Esophagus squamous epithelium (tissue), 5 donors: ENCODE data around the gene DIRAS2. TPM values are rescaled to one million over a fixed set of nuclear protein-coding genes. Genes with fewer than 3 reads are reported as not detected.
A peak's percentile ranks its signal among the peaks of the same experiment; 100 is the strongest.

ENCODE experiments used
- DNase-seq: peaks from one replicate; lab custom pipeline; 2025; lab: John Stamatoyannopoulos, UW
- H3K27ac ChIP-seq, 4 donors: fragments of 200-600 bp; sonication (generic); one replicate each; pipeline ENCODE4 v1.5.1; 2016 to 2019; ENCODE audit warnings: mild to moderate bottlenecking in 1 of 4
- H3K27me3 ChIP-seq, 4 donors: fragments of 200-600 bp; sonication (generic); 1 replicate in 3 of 4; 2 replicates in 1 of 4; pipeline versions ENCODE4 v1.5.1 to v1.6.0; 2017 to 2021; ENCODE audit warnings: antibody characterized with exemption in 1 of 4
- H3K36me3 ChIP-seq, 3 donors: fragments of 200-600 bp; sonication (generic); one replicate each; pipeline ENCODE4 v1.5.1; 2016 to 2019
- H3K4me1 ChIP-seq, 3 donors: fragments of 200-600 bp; sonication (generic); one replicate each; pipeline ENCODE4 v1.5.1; 2017 to 2019
- H3K4me3 ChIP-seq, 4 donors: fragments of 200-600 bp; sonication (generic); 1 replicate in 3 of 4; 2 replicates in 1 of 4; pipeline ENCODE4 v1.5.1; 2016 to 2019; ENCODE audit warnings: mild to moderate bottlenecking in 2 of 4, moderate library complexity in 1 of 4
- H3K9me3 ChIP-seq, 3 donors: fragments of 200-600 bp; sonication (generic); one replicate each; pipeline ENCODE4 v1.5.1; 2016 to 2019
- CTCF ChIP-seq, 6 experiments: fragments of 450-650 bp in 4 of 6; fragments of 200-600 bp in 2 of 6; sonication (generic) in 2 of 6; IDR thresholded peaks; one replicate each; pipeline ENCODE4 v1.5.1; 2016 to 2019; ENCODE audit warnings: antibody characterized with exemption in 6 of 6, mild to moderate bottlenecking in 4 of 6, moderate library complexity in 4 of 6
- POLR2A ChIP-seq, 4 donors: fragments of 450-650 bp; IDR thresholded peaks; one replicate each; pipeline ENCODE4 v1.6.1; 2017; ENCODE audit warnings: antibody characterized with exemption in 4 of 4, mild to moderate bottlenecking in 4 of 4, moderate library complexity in 3 of 4
- WGBS, 2 donors: methylation state at CpG; one replicate each; pipeline ENCODE4 v1.1.5; 2018; 5-methylcytosine and 5-hydroxymethylcytosine counted together
- intact Hi-C: fragments of 100-400 bp; cut with DNase I; formaldehyde crosslinking; loops from one replicate; pipeline ENCODE4 v1.15.0; 2022
- total RNA-seq, 4 donors: library from RNA; depleted of rRNA; stranded (reverse); fragments of >200 nt; gene quantifications; one replicate each; pipeline ENCODE4 v1.1.0, GENCODE V29; 2016
- donor health status: DM: yes; HTN: yes; CAD: no.

The DIRAS2 gene
- total RNA-seq, 4 donors from 2014 or later: not detected

GRCh38 chr9:90647843-90648242, 5.2 kb upstream of the DIRAS2 start:
- peaks cover 0 to 4% (median 4%) of the 10 kb centered on the region in 3 donors for H3K4me1 ChIP-seq
- WGBS, 2 donors: 63 to 76% methylated on average over 2 of the region's 2 CpGs
- no peak overlapping the region for H3K27ac ChIP-seq
- DNase-seq: no peak
- H3K27me3 ChIP-seq: peaks cover 0 to 61% (median 0%) of the 10 kb centered on the region in 4 donors
- intact Hi-C loops: no loop called here
- H3K9me3 ChIP-seq: peaks cover 0 to 7% (median 5%) of the 10 kb centered on the region in 3 donors
- TF ChIP-seq POLR2A (IDR thresholded peaks at IDR 0.05) (no peak), CTCF (IDR thresholded peaks at IDR 0.05) (no peak)
- no peak overlapping the region for H3K4me3 ChIP-seq
- no peaks in the 10 kb centered on the region for H3K36me3 ChIP-seq

- DNase-seq: no peak
- H3K4me3 ChIP-seq: no peak overlapping the region
- no peak overlapping the region for H3K27ac ChIP-seq
- peaks cover 0 to 5% (median 0%) of the 10 kb centered on the region in 3 donors for H3K9me3 ChIP-seq
- no peak for TF ChIP-seq CTCF (IDR thresholded peaks at IDR 0.05)
- no peak for TF ChIP-seq POLR2A (IDR thresholded peaks at IDR 0.05)
- no peaks in the 10 kb centered on the region for H3K36me3 ChIP-seq
- H3K4me1 ChIP-seq: peaks cover 0 to 13% (median 10%) of the 10 kb centered on the region in 3 donors
- H3K27me3 ChIP-seq: peaks cover 0 to 82% (median 2%) of the 10 kb centered on the region in 4 donors
- intact Hi-C loops: no loop called here
- 17 to 100% methylated on average over 1 of the region's 1 CpG for WGBS, 2 donors
These were observed 3.1 kb upstream of the DIRAS2 start for GRCh38 chr9:90645721-90646120.

- no peaks in the 10 kb centered on the region for H3K36me3 ChIP-seq
- peak overlapping the region in 2 of 4 donors; percentile 24 to 61 for H3K4me3 ChIP-seq
- H3K27ac ChIP-seq: no peak overlapping the region
- no peak for DNase-seq
- peaks cover 0 to 72% (median 2%) of the 10 kb centered on the region in 4 donors for H3K27me3 ChIP-seq
- peaks cover 0 to 13% (median 10%) of the 10 kb centered on the region in 3 donors for H3K4me1 ChIP-seq
- no peaks in the 10 kb centered on the region for H3K9me3 ChIP-seq
- TF ChIP-seq CTCF (IDR thresholded peaks at IDR 0.05): no peak
- TF ChIP-seq POLR2A (IDR thresholded peaks at IDR 0.05): no peak
- intact Hi-C loops: no loop called here
- 14 to 17% methylated on average over 10 of the region's 10 CpGs for WGBS, 2 donors
These were observed 638 bp downstream of the DIRAS2 start for GRCh38 chr9:90641884-90642487.

- 55 to 62% methylated on average over 2 of the region's 2 CpGs for WGBS, 2 donors
- TF ChIP-seq POLR2A (IDR thresholded peaks at IDR 0.05): no peak
- no peak for TF ChIP-seq CTCF (IDR thresholded peaks at IDR 0.05)
- no peak overlapping the region for H3K27ac ChIP-seq
- H3K27me3 ChIP-seq: peaks cover 0 to 63% (median 2%) of the 10 kb centered on the region in 4 donors
- H3K4me1 ChIP-seq: peaks cover 0 to 13% (median 10%) of the 10 kb centered on the region in 3 donors
- no peak overlapping the region for H3K4me3 ChIP-seq
- no peaks in the 10 kb centered on the region for H3K36me3 ChIP-seq
- no peaks in the 10 kb centered on the region for H3K9me3 ChIP-seq
- intact Hi-C loops: no loop called here
- no peak for DNase-seq
These were observed 1.5 kb downstream of the DIRAS2 start for GRCh38 chr9:90641086-90641485.

GRCh38 chr9:90640361-90640760, 2.3 kb downstream of the DIRAS2 start:
- TF ChIP-seq CTCF (IDR thresholded peaks at IDR 0.05) (no peak), POLR2A (IDR thresholded peaks at IDR 0.05) (no peak)
- intact Hi-C loops: no loop called here
- Histone ChIP-seq H3K36me3 (no peaks in the 10 kb centered on the region), H3K27me3 (peaks cover 0 to 56% (median 2%) of the 10 kb centered on the region in 4 donors), H3K27ac (no peak overlapping the region), H3K9me3 (no peaks in the 10 kb centered on the region), H3K4me1 (peaks cover 0 to 13% (median 10%) of the 10 kb centered on the region in 3 donors), H3K4me3 (no peak overlapping the region)
- WGBS, 2 donors: 75 to 77% methylated on average over 2 of the region's 2 CpGs
- DNase-seq: no peak
